Hematopoietic multipotent progenitor cell treated with erythropoietin and hydrocortisone succinate and interleukin-3 and kit ligand, for 17 days (in vitro differentiated cells): ENCODE measurements around the gene BICC1.

Experiments
- DNase-seq: peaks from one replicate; pipeline ENCODE4 v3.0.0-alpha.2; 2015; ENCODE audit warnings: low spot score

BICC1 gene

GRCh38 chr10:58515291-58515941 is 2.7 kb downstream of the BICC1 start:
- DNase-seq: no peak

- DNase-seq: no peak
These were observed 3.4 kb downstream of the BICC1 start for GRCh38 chr10:58516119-58516518.

- no peak for DNase-seq
These were observed 4.0 kb downstream of the BICC1 start for GRCh38 chr10:58516671-58517070.

- no peak for DNase-seq
These were observed 4.4 kb downstream of the BICC1 start for GRCh38 chr10:58517081-58517480.

GRCh38 chr10:58517491-58518355 is 5.1 kb downstream of the BICC1 start:
- no peak for DNase-seq

GRCh38 chr10:58518775-58519174 is 6.1 kb downstream of the BICC1 start:
- no peak for DNase-seq

GRCh38 chr10:58529077-58529728 is 16.5 kb downstream of the BICC1 start:
- DNase-seq: no peak

- DNase-seq: peak; percentile 7
These were observed 18.5 kb downstream of the BICC1 start for GRCh38 chr10:58531084-58531695.

GRCh38 chr10:58535311-58535710 is 22.6 kb downstream of the BICC1 start:
- no peak for DNase-seq

- no peak for DNase-seq
These were observed 30.5 kb downstream of the BICC1 start for GRCh38 chr10:58543141-58543540.

GRCh38 chr10:58544135-58544534 is 31.5 kb downstream of the BICC1 start:
- no peak for DNase-seq

- no peak for DNase-seq
These were observed 32.8 kb downstream of the BICC1 start for GRCh38 chr10:58545427-58545826.

- no peak for DNase-seq
These were observed 33.5 kb downstream of the BICC1 start for GRCh38 chr10:58546137-58546536.

- DNase-seq: no peak
These were observed 34.2 kb downstream of the BICC1 start for GRCh38 chr10:58546722-58547445.

- DNase-seq: no peak
These were observed 35.3 kb downstream of the BICC1 start for GRCh38 chr10:58547963-58548362.

- no peak for DNase-seq
These were observed 41.6 kb downstream of the BICC1 start for GRCh38 chr10:58554316-58554715.

- no peak for DNase-seq
These were observed 42.7 kb downstream of the BICC1 start for GRCh38 chr10:58555170-58555929.

- DNase-seq: no peak
These were observed 43.2 kb downstream of the BICC1 start for GRCh38 chr10:58555930-58556311.

- DNase-seq: no peak
These were observed 44.0 kb downstream of the BICC1 start for GRCh38 chr10:58556516-58557165.

- no peak for DNase-seq
These were observed 45.0 kb downstream of the BICC1 start for GRCh38 chr10:58557714-58558113.

- no peak for DNase-seq
These were observed 47.4 kb downstream of the BICC1 start for GRCh38 chr10:58560068-58560467.
